ENCODE results near the gene RB1. TPM values are rescaled to one million over a fixed set of nuclear protein-coding genes. Genes with fewer than 3 reads are reported as not detected.

The RB1 gene
- total and polyA plus RNA-seq, 2 experiments from 2014 or later, result 25.5 to 31.0 TPM

- Histone ChIP-seq H3K27ac (no peak overlapping the region), H4K20me1 (ENCODE audit: insufficient read depth) (no peaks in the 10 kb centered on the region), H3K9me3 (ENCODE audit: low read depth) (peaks cover 2% of the 10 kb centered on the region), H3K4me3 (no peak overlapping the region), H3K9ac (no peak overlapping the region), H3K36me3 (ENCODE audit: low read depth) (peaks cover 49% of the 10 kb centered on the region), H3K79me2 (ENCODE audit: insufficient read depth) (peaks cover 8% of the 10 kb centered on the region; the same call in 1 of the 2 replicates), H3K4me1 (ENCODE audit: insufficient read depth) (no peaks in the 10 kb centered on the region), H3K9me2 (ENCODE audit: insufficient read depth) (peaks cover 4% of the 10 kb centered on the region; the same call in 1 of the 2 replicates), H2AFZ (no peak overlapping the region), H3K27me3 (replicated peaks; ENCODE audit: insufficient read depth) (no peaks in the 10 kb centered on the region), H3F3A (ENCODE audit: insufficient read depth) (no peaks in the 10 kb centered on the region), H3K4me2 (ENCODE audit: unreplicated experiment) (no peak overlapping the region)
- no peak for DNase-seq
- in situ Hi-C loops (cut with MboI), result no loop called here
- 64 to 66% methylated on average over 3 of the region's 3 CpGs for WGBS, 2 experiments (ENCODE audit: low coverage in 1 of 2, low lambda C conversion rate in 2 of 2, missing lambda C conversion rate in 2 of 2)
- TF ChIP-seq EZH2phosphoT487 (IDR thresholded peaks at IDR 0.05; ENCODE audit: insufficient read depth, low read depth) (no peak), EZH2 (IDR thresholded peaks at IDR 0.05; ENCODE audit: insufficient read depth, poor library complexity, severe bottlenecking) (no peak)
Measured at GRCh38 chr13:48356750-48357149, 53.2 kb downstream of the RB1 start.

- DNase-seq, result no peak
- in situ Hi-C loops (cut with MboI), result no loop called here
- Histone ChIP-seq H3K4me3 (no peak overlapping the region), H3K79me2 (ENCODE audit: insufficient read depth) (no peaks in the 10 kb centered on the region), H3K9me2 (ENCODE audit: insufficient read depth) (no peaks in the 10 kb centered on the region), H4K20me1 (ENCODE audit: insufficient read depth) (no peaks in the 10 kb centered on the region), H3K4me2 (ENCODE audit: unreplicated experiment) (no peak overlapping the region), H3K9me3 (ENCODE audit: low read depth) (no peaks in the 10 kb centered on the region), H3K36me3 (ENCODE audit: low read depth) (peaks cover 25% of the 10 kb centered on the region), H3F3A (ENCODE audit: insufficient read depth) (no peaks in the 10 kb centered on the region), H3K27me3 (replicated peaks; ENCODE audit: insufficient read depth) (no peaks in the 10 kb centered on the region), H3K27ac (no peak overlapping the region), H3K4me1 (ENCODE audit: insufficient read depth) (no peaks in the 10 kb centered on the region), H2AFZ (no peak overlapping the region), H3K9ac (no peak overlapping the region)
- WGBS, 2 experiments (ENCODE audit: low coverage in 1 of 2, low lambda C conversion rate in 2 of 2, missing lambda C conversion rate in 2 of 2), result 56 to 58% methylated on average over 1 of the region's 1 CpG
- TF ChIP-seq EZH2 (IDR thresholded peaks at IDR 0.05; ENCODE audit: insufficient read depth, poor library complexity, severe bottlenecking), result no peak
- TF ChIP-seq EZH2phosphoT487 (IDR thresholded peaks at IDR 0.05; ENCODE audit: insufficient read depth, low read depth), result no peak
Measured at GRCh38 chr13:48369988-48370387, 66.4 kb downstream of the RB1 start.

- Histone ChIP-seq H3K4me2 (ENCODE audit: unreplicated experiment) (no peak overlapping the region), H3K27ac (no peak overlapping the region), H3K79me2 (ENCODE audit: insufficient read depth) (no peaks in the 10 kb centered on the region), H3K36me3 (ENCODE audit: low read depth) (peaks cover 28% of the 10 kb centered on the region), H3K4me1 (ENCODE audit: insufficient read depth) (no peaks in the 10 kb centered on the region), H3K9ac (no peak overlapping the region), H3K27me3 (replicated peaks; ENCODE audit: insufficient read depth) (no peaks in the 10 kb centered on the region), H3K9me2 (ENCODE audit: insufficient read depth) (no peaks in the 10 kb centered on the region), H3F3A (ENCODE audit: insufficient read depth) (no peaks in the 10 kb centered on the region), H2AFZ (no peak overlapping the region), H4K20me1 (ENCODE audit: insufficient read depth) (no peaks in the 10 kb centered on the region), H3K4me3 (no peak overlapping the region), H3K9me3 (ENCODE audit: low read depth) (no peaks in the 10 kb centered on the region)
- 64 to 75% methylated on average over 2 of the region's 2 CpGs for WGBS, 2 experiments (ENCODE audit: low coverage in 1 of 2, low lambda C conversion rate in 2 of 2, missing lambda C conversion rate in 2 of 2)
- in situ Hi-C loops (cut with MboI), result no loop called here
- TF ChIP-seq EZH2phosphoT487 (IDR thresholded peaks at IDR 0.05; ENCODE audit: insufficient read depth, low read depth) (no peak), EZH2 (IDR thresholded peaks at IDR 0.05; ENCODE audit: insufficient read depth, poor library complexity, severe bottlenecking) (no peak)
- DNase-seq, result no peak
Measured at GRCh38 chr13:48370815-48371214, 67.3 kb downstream of the RB1 start.

GRCh38 chr13:48377857-48378256, 74.3 kb downstream of the RB1 start:
- H3K79me2 ChIP-seq (ENCODE audit: insufficient read depth), result no peaks in the 10 kb centered on the region
- no peaks in the 10 kb centered on the region for H4K20me1 ChIP-seq (ENCODE audit: insufficient read depth)
- no peaks in the 10 kb centered on the region for H3K9me3 ChIP-seq (ENCODE audit: low read depth)
- H3K9ac ChIP-seq, result no peak overlapping the region
- no peaks in the 10 kb centered on the region for H3K4me1 ChIP-seq (ENCODE audit: insufficient read depth)
- DNase-seq, result no peak
- no peak overlapping the region for H3K4me2 ChIP-seq (ENCODE audit: unreplicated experiment)
- H3K27me3 ChIP-seq (replicated peaks; ENCODE audit: insufficient read depth), result no peaks in the 10 kb centered on the region
- no peak overlapping the region for H3K4me3 ChIP-seq
- no peak overlapping the region for H3K27ac ChIP-seq
- no peaks in the 10 kb centered on the region for H3F3A ChIP-seq (ENCODE audit: insufficient read depth)
- WGBS, 2 experiments (ENCODE audit: low coverage in 1 of 2, low lambda C conversion rate in 2 of 2, missing lambda C conversion rate in 2 of 2), result 97 to 100% methylated on average over 2 of the region's 2 CpGs
- H3K36me3 ChIP-seq (ENCODE audit: low read depth), result peaks cover 41% of the 10 kb centered on the region
- H3K9me2 ChIP-seq (ENCODE audit: insufficient read depth), result no peaks in the 10 kb centered on the region
- H2AFZ ChIP-seq, result no peak overlapping the region
- TF ChIP-seq EZH2 (IDR thresholded peaks at IDR 0.05; ENCODE audit: insufficient read depth, poor library complexity, severe bottlenecking) (no peak), EZH2phosphoT487 (IDR thresholded peaks at IDR 0.05; ENCODE audit: insufficient read depth, low read depth) (no peak)
- in situ Hi-C loops (cut with MboI), result no loop called here

- Histone ChIP-seq H3K9ac (no peak overlapping the region), H3K4me2 (ENCODE audit: unreplicated experiment) (no peak overlapping the region), H3K79me2 (ENCODE audit: insufficient read depth) (0 out of 2 replicates have a peak, but pooled peaks cover 1% of the 10 kb centered on the region), H3K9me3 (ENCODE audit: low read depth) (no peaks in the 10 kb centered on the region), H3K27me3 (replicated peaks; ENCODE audit: insufficient read depth) (no peaks in the 10 kb centered on the region), H3F3A (ENCODE audit: insufficient read depth) (no peaks in the 10 kb centered on the region), H3K27ac (no peak overlapping the region), H3K36me3 (ENCODE audit: low read depth) (peaks cover 30% of the 10 kb centered on the region; the same call in 1 of the 2 replicates), H2AFZ (no peak overlapping the region), H3K9me2 (ENCODE audit: insufficient read depth) (no peaks in the 10 kb centered on the region), H4K20me1 (ENCODE audit: insufficient read depth) (no peaks in the 10 kb centered on the region), H3K4me3 (no peak overlapping the region), H3K4me1 (ENCODE audit: insufficient read depth) (no peaks in the 10 kb centered on the region)
- TF ChIP-seq EZH2phosphoT487 (IDR thresholded peaks at IDR 0.05; ENCODE audit: insufficient read depth, low read depth) (no peak), EZH2 (IDR thresholded peaks at IDR 0.05; ENCODE audit: insufficient read depth, poor library complexity, severe bottlenecking) (no peak)
- DNase-seq, result no peak
- in situ Hi-C loops (cut with MboI), result no loop called here
Measured at GRCh38 chr13:48380581-48380980, 77.0 kb downstream of the RB1 start.
